ENCODE measurements around the gene INPP5A. TPM values are rescaled to one million over a fixed set of nuclear protein-coding genes. Genes with fewer than 3 reads are reported as not detected.

The INPP5A gene
- total RNA-seq, 1 experiment from 2014 or later, result 12.3 TPM

- H3K4me2 ChIP-seq (ENCODE audit: low read length), result no peak overlapping the region
- H3K9me2 ChIP-seq (ENCODE audit: insufficient read depth), result no peaks in the 10 kb centered on the region
- no peaks in the 10 kb centered on the region for H3K4me1 ChIP-seq (ENCODE audit: control insufficient read depth in 1 of 2, insufficient read depth in 2 of 2, low read length in 2 of 2)
- no peaks in the 10 kb centered on the region for H4K20me1 ChIP-seq (ENCODE audit: insufficient read depth)
- ChIA-PET RAD21 (ENCODE audit: low non-redundant PET in 1 of 2, low total read pairs in 2 of 2, uncharacterized antibody in 2 of 2, unreplicated experiment in 2 of 2) (no interaction called here), POLR2A (no interaction called here), CTCF (no interaction called here)
- DNase-seq (ENCODE audit: low read depth, low spot score), result no peak
- H3K79me2 ChIP-seq (ENCODE audit: insufficient read depth, low read length), result no peaks in the 10 kb centered on the region
- no peak overlapping the region for H2AFZ ChIP-seq (ENCODE audit: low read depth, low read length, poor library complexity, severe bottlenecking)
- no peaks in the 10 kb centered on the region for H3K9me3 ChIP-seq (ENCODE audit: control insufficient read depth in 1 of 2, insufficient read depth in 1 of 2, low read depth in 1 of 2, low read length in 2 of 2)
- TF ChIP-seq REST (IDR thresholded peaks at IDR 0.05; ENCODE audit: low read depth), result no peak
- TF ChIP-seq POLR2A (IDR thresholded peaks at IDR 0.05; ENCODE audit: borderline replicate concordance, extremely low read depth, insufficient read depth, insufficient read length), result no peak
- TF ChIP-seq SRF (IDR thresholded peaks at IDR 0.05; ENCODE audit: low read depth), result no peak
- TF ChIP-seq RAD21 (IDR thresholded peaks at IDR 0.05; ENCODE audit: low read depth), result no peak
- no peak for TF ChIP-seq EGR1 (IDR thresholded peaks at IDR 0.05; ENCODE audit: low read depth)
- TF ChIP-seq ELF1 (IDR thresholded peaks at IDR 0.05; ENCODE audit: borderline replicate concordance, low read depth), result no peak
- TF ChIP-seq POLR2AphosphoS5 (IDR thresholded peaks at IDR 0.05; ENCODE audit: low read depth, low read length), result no peak
- TF ChIP-seq CEBPB (IDR thresholded peaks at IDR 0.05; ENCODE audit: low read depth), result no peak
- BruUV-seq (replicated peaks), result no TSS peak
- intact Hi-C loops (cut with micrococcal nuclease), result no loop called here
- no peaks in the 10 kb centered on the region for H3K36me3 ChIP-seq (ENCODE audit: control insufficient read depth in 1 of 2, insufficient read depth in 2 of 2, low read length in 2 of 2)
- H3K9ac ChIP-seq (ENCODE audit: low read length), result no peak overlapping the region
- no peak for ATAC-seq
- no peak overlapping the region for H3K4me3 ChIP-seq (replicated peaks in 1 of 2; ENCODE audit: low read depth in 1 of 2, low read length in 2 of 2)
- no peaks in the 10 kb centered on the region for H3K27me3 ChIP-seq (ENCODE audit: insufficient read depth, low read length)
- H3K27ac ChIP-seq (ENCODE audit: low read depth, low read length), result no peak overlapping the region
These were observed 277.7 kb downstream of the INPP5A start for GRCh38 chr10:132815168-132815857.
